Activated CD4-positive, CD25-positive, alpha-beta regulatory T cell (primary cell): ENCODE data around the gene CCN2.
A peak's percentile ranks its signal among the peaks of the same experiment; 100 is the strongest.
"Not testable (repeated sequence)": the region's sequence is repeated elsewhere in the genome, so short reads cannot be mapped to it uniquely, and the experiment has no call there.

ENCODE experiments used
- DNase-seq, 4 experiments: peaks; one replicate each; lab custom pipeline; 2025; lab: John Stamatoyannopoulos, UW

The CCN2 gene

DNA sequence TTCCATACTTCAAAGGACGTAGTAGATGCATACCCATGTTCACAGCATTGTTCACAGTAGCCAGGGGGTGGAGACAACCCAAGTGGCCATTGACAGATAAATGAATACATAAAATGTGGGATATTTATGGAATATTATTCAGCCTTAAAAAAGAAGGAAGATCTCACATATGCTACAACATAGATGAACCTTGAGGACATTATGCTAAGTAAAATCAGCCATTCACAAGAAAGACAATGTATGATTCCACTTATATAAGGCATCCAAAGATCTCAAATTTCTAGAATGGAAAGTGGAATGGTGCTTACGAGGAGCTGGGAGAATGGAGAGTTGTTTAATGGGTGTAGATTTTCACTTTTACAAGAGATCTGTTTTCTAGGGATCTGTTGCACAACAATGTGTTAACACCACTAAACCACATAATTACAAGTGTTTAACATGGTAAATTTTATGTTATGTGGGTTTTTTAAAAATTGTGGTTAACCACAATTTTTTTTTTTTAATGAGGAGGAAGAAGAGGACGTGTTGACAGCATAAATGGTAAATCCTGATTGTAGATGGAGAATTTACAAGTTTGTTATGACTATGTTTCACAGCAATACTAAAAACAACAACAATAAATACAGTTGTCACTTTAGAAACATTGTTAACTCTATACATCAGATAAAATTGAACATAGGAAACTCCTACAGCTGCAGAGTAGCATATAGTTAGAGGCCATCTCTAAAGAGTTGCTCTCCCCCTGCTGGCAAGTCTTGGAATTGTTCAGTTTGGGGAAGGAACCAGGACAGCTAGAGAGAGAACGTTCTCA is 41.6 kb downstream of the CCN2 start:
- peak; percentile 16 to 52 (median 30) for DNase-seq

DNA sequence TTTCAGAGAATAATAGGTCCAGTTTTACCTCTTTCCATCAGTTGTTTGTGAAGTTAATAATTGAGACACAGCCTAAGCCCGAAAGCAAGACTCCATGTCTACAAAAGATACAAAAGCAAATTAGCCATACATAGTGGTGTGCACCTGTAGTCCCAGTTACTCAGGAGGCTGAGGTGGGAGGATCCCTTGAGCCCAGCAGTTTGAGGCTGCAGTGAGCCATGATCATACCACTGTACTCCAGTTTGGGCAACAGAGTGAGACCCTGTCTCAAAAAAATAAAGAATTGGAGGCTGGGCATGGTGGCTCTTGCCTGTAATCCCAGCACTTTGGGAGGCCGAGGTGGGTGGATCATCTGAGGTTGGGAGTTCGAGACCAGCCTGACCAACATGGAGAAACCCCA is 42.4 kb downstream of the CCN2 start:
- DNase-seq: not testable (repeated sequence)

DNA sequence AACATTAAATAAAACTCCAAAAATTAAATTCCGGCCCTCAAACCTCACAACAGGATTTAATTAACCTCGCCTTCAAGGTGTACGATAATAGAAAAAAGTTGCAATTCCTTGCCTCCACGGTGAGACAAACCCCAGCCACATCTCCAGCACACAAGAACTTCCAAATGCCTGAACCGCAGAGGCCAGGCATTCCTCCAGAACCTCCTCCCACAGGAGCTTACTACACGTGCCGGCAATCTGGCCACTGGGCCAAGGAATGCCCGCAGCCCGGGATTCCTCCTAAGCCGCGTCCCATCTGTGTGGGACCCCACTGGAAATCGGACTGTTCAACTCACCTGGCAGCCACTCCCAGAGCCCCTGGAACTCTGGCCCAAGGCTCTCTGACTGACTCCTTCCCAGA is 47.4 kb downstream of the CCN2 start:
- DNase-seq: not testable (repeated sequence)

DNA sequence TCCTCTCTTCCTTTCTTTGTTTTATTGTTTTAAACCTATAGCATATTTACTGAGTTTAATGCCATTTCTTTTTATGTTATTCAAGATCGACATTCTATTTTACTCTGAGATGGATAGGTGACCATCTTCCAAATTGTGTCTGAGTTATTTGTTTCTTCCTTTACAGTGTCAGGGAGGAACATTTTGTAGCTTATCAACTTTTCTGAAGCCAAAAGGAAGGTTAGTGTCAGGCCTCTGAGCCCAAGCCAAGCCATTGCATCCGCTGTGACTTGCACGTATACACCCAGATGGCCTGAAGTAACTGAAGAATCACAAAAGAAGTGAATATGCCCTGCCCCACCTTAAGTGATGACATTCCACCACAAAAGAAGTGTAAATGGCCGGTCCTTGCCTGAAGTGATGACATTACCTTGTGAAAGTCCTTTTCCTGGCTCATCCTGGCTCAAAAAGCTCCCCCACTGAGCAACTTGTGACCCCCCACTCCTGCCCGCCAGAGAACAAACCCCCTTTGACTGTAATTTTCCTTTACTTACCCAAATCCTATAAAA is 49.8 kb downstream of the CCN2 start:
- not testable (repeated sequence) for DNase-seq

DNA sequence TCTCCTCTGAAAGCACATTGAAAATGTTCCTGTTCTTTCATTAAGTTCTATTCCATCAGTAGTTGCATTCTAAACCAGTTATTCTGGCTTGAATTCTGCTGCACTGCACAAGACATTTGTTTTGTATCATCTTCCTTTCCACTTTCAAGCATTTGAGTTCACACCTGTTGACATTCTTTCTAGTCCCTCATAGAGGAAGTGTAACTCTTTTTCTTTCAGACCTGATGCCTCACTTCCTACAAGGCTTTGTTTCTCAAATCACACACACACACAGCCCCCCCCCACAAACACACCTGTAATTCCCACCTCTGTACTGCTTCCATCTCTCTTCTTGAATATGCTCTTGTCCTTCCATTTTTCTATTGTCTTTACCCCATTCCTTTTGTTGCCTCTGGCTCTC is 50.9 kb downstream of the CCN2 start:
- DNase-seq: no peak

DNA sequence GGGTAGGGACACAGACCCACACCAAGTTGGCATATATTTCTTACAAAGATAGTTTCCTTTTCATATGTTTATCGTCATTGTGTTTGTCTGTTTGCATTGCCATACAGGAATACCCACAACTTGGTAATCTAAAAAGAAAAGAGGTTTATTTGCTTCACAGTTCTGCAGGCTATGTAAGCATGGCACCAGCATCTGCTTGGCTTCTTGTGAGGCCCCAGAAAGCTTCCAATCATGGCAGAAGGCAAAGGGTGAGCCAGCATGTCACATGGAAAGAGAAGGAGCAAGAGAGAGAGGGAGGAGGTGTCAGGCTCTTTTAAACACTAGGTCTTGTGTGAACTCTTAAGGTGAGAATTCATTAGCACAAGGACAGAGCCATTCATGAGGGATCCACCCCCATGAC is 52.5 kb downstream of the CCN2 start:
- no peak for DNase-seq
